ENCODE results near the gene LY6G6D.

The LY6G6D gene

DNA sequence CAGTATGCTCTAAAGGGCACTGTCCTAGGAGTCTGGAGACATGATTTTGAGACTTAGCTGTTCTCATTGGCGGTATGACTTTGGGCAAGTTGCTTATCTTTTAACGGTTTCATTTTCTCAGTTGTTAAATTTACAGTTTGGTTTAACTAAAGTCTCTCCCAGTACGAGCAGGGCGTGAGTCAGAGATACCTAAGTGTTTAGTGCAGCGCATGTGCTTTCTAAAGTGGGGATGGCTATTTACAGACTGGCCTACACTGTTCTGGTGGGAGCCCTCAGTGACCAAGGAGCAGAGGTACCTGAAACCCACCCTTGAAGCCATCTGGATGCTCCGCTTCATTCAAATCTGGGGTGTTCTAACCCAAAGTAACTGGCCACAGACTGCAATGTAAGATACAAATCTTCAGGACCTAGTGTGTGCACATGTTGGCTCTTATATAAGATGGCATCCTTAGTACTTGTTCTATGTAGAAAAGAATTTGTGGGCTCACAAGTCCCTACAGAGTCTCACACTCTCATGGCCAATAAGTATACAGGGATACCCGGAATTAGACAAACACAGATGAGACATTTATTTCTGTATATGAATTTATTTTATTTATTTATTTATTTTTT, 35.4 kb downstream of the LY6G6D start (continued):
- no peak for TF ChIP-seq TOX (CRISPR knock-in tag; IDR thresholded peaks at IDR 0.05; ENCODE audit: borderline replicate concordance)
- TF ChIP-seq ISL1 (CRISPR knock-in tag; IDR thresholded peaks at IDR 0.05), result no peak
- TF ChIP-seq TCF4 (CRISPR knock-in tag; IDR thresholded peaks at IDR 0.05; ENCODE audit: borderline replicate concordance), result no peak
- TF ChIP-seq BACH2 (CRISPR knock-in tag; IDR thresholded peaks at IDR 0.05; ENCODE audit: borderline replicate concordance), result no peak
- TF ChIP-seq PPARA (CRISPR knock-in tag; IDR thresholded peaks at IDR 0.05; ENCODE audit: borderline replicate concordance), result no peak
- TF ChIP-seq, protein P1, sequence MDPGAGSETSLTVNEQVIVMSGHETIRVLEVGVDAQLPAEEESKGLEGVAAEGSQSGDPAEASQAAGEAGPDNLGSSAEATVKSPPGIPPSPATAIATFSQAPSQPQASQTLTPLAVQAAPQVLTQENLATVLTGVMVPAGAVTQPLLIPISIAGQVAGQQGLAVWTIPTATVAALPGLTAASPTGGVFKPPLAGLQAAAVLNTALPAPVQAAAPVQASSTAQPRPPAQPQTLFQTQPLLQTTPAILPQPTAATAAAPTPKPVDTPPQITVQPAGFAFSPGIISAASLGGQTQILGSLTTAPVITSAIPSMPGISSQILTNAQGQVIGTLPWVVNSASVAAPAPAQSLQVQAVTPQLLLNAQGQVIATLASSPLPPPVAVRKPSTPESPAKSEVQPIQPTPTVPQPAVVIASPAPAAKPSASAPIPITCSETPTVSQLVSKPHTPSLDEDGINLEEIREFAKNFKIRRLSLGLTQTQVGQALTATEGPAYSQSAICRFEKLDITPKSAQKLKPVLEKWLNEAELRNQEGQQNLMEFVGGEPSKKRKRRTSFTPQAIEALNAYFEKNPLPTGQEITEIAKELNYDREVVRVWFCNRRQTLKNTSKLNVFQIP (CRISPR knock-in tag; IDR thresholded peaks at IDR 0.05; ENCODE audit: borderline replicate concordance, low read depth), result no peak
- no peak for TF ChIP-seq ZC3H10 (CRISPR knock-in tag; IDR thresholded peaks at IDR 0.05)

DNA sequence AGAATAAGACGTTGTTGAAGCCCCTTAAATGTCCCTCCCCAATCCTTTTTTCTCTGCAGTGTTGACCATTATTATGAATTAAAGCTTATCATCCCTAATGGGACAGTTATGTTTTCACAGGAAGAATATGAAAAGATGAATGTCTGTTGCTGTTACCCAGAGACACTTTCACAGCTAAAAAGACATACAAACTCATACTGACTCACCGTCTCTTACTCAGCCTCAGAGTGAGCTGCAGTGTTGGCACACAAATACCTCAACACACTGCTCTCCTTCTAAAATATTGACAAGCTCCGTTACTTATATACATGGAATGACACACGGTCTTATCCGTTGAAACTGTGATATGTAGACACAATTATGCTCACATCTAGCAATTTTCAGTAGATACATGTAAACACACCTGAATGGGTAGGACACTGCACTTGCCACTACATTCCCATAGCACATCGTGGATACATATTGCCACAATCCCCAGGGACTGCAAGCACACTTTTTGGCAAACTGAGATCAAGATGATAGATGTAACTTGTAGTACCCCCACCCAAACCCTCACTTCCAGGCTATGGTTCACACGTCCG, 37.7 kb downstream of the LY6G6D start:
- peak; percentile 94 for ATAC-seq
- TF ChIP-seq BACH2 (CRISPR knock-in tag; IDR thresholded peaks at IDR 0.05; ENCODE audit: borderline replicate concordance) (no peak), ZNF565 (CRISPR knock-in tag; conservative IDR thresholded peaks at IDR 0.05; ENCODE audit: low read depth) (no peak), OSR1 (CRISPR knock-in tag; IDR thresholded peaks at IDR 0.05) (no peak), GLIS3 (CRISPR knock-in tag; IDR thresholded peaks at IDR 0.05) (no peak), ESRRG (CRISPR knock-in tag; IDR thresholded peaks at IDR 0.05) (no peak), PATZ1 (CRISPR knock-in tag; IDR thresholded peaks at IDR 0.05; ENCODE audit: borderline replicate concordance) (no peak), ZNF8 (CRISPR knock-in tag; IDR thresholded peaks at IDR 0.05) (no peak), TSHZ2 (CRISPR knock-in tag; IDR thresholded peaks at IDR 0.05) (no peak), SNAI2 (CRISPR knock-in tag; IDR thresholded peaks at IDR 0.05) (no peak), RARB (CRISPR knock-in tag; IDR thresholded peaks at IDR 0.05) (no peak)
- TF ChIP-seq, protein P1 (CRISPR knock-in tag; IDR thresholded peaks at IDR 0.05; ENCODE audit: borderline replicate concordance, low read depth), result no peak
- TF ChIP-seq, protein P2, sequence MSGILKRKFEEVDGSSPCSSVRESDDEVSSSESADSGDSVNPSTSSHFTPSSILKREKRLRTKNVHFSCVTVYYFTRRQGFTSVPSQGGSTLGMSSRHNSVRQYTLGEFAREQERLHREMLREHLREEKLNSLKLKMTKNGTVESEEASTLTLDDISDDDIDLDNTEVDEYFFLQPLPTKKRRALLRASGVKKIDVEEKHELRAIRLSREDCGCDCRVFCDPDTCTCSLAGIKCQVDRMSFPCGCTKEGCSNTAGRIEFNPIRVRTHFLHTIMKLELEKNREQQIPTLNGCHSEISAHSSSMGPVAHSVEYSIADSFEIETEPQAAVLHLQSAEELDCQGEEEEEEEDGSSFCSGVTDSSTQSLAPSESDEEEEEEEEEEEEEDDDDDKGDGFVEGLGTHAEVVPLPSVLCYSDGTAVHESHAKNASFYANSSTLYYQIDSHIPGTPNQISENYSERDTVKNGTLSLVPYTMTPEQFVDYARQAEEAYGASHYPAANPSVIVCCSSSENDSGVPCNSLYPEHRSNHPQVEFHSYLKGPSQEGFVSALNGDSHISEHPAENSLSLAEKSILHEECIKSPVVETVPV (CRISPR knock-in tag; IDR thresholded peaks at IDR 0.05), result no peak

DNA sequence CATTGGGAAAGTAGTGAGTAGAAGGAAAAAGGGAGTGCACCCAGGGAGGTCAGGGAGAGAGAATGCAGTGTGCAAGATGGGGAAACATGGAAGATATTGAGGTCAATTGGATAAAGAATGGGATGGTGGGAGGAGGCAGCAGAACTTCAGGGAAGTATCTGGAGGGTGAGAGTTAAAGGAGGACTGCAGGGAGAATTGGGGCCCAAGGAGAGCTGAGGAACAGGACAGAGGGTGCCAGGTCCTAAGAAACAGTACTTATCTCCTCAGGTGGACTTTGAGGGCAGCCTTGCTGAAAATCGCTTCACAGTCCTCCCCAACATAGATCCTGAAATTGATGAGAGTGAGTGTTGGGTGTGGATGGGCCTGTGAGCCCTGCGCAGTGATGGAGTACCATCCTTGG, 43.1 kb downstream of the LY6G6D start:
- ATAC-seq, result no peak
- TF ChIP-seq RARB (CRISPR knock-in tag; IDR thresholded peaks at IDR 0.05), result no peak
- TF ChIP-seq PPARA (CRISPR knock-in tag; IDR thresholded peaks at IDR 0.05; ENCODE audit: borderline replicate concordance), result no peak
- no peak for TF ChIP-seq ZC3H10 (CRISPR knock-in tag; IDR thresholded peaks at IDR 0.05)
- TF ChIP-seq GLIS3 (CRISPR knock-in tag; IDR thresholded peaks at IDR 0.05), result no peak
- no peak for TF ChIP-seq TSHZ2 (CRISPR knock-in tag; IDR thresholded peaks at IDR 0.05)
- TF ChIP-seq ZNF8 (CRISPR knock-in tag; IDR thresholded peaks at IDR 0.05), result no peak
- TF ChIP-seq BACH2 (CRISPR knock-in tag; IDR thresholded peaks at IDR 0.05; ENCODE audit: borderline replicate concordance), result no peak
- TF ChIP-seq ZFP30 (CRISPR knock-in tag; IDR thresholded peaks at IDR 0.05), result no peak
- TF ChIP-seq ZNF70 (CRISPR knock-in tag; IDR thresholded peaks at IDR 0.05), result no peak
- TF ChIP-seq ZFP3 (CRISPR knock-in tag; IDR thresholded peaks at IDR 0.05), result no peak
- TF ChIP-seq OSR1 (CRISPR knock-in tag; IDR thresholded peaks at IDR 0.05), result no peak
- TF ChIP-seq ARNTL (CRISPR knock-in tag; IDR thresholded peaks at IDR 0.05; ENCODE audit: borderline replicate concordance, low read depth), result no peak
- TF ChIP-seq PATZ1 (CRISPR knock-in tag; IDR thresholded peaks at IDR 0.05; ENCODE audit: borderline replicate concordance), result no peak
